22Rv1 (cell line): ENCODE results near the gene NCOA4.
"Not testable (repeated sequence)": the region's sequence is repeated elsewhere in the genome, so short reads cannot be mapped to it uniquely, and the experiment has no call there.

ENCODE experiments used
- H3K27ac ChIP-seq: fragments of 450-650 bp; 2 replicates; pipeline ENCODE4 v1.5.1; 2017
- CTCF ChIP-seq: fragments of 450-650 bp; IDR thresholded peaks from 2 replicates; pipeline ENCODE4 v1.5.1; 2017; ENCODE audit warnings: mild to moderate bottlenecking
- ZFX ChIP-seq: fragments of 450-650 bp; IDR thresholded peaks from 2 replicates; pipeline ENCODE4 v1.6.1; 2017; ENCODE audit warnings: antibody characterized with exemption, borderline replicate concordance

Gene NCOA4

GRCh38 chr10:46050941-46051623 is 20.7 kb upstream of the NCOA4 start:
- H3K27ac ChIP-seq: no peak overlapping the region
- no peak for TF ChIP-seq ZFX
- TF ChIP-seq CTCF: no peak

DNA sequence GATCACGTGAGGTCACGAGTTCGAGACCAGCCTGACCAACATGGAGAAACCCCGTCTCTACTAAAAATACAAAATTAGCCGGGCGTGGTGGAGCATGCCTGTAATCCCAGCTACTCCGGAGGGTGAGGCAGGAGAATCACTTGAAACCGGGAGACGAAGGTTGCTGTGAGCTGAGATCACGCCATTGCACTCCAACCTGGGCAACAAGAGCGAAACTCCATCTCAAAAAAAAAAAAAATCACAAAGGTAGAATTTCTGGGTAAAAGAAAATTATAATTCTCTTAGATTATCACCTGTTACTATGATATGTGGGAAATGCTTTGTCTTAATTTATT is 19.0 kb upstream of the NCOA4 start:
- H3K27ac ChIP-seq: not testable (repeated sequence)

- TF ChIP-seq ZFX (no peak), CTCF (no peak)
- H3K27ac ChIP-seq: no peak overlapping the region
Observed at GRCh38 chr10:46048152-46048551, 17.7 kb upstream of the NCOA4 start.

DNA sequence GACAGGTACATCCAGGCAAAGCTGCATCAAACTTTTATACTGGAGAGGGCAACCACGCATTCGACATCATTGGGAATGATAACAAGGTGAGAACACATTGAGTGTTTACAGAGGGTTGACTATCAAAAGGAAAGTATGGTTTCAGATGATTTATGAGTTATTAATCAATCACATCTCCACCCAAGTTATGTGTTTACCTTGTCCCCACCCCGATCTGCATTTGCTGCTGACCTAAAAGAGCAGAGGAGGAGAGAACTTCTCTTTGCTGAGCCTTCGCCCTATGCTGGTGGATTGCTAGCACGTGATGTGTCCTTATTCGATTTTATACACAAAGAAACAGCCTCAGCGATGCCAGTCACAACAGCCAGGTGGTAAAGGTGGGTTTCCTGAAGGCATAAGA is 15.8 kb upstream of the NCOA4 start, which contains the start of gene MSMB:
Gene MSMB, minus strand, starts transcription at position 9 of the 400 bp plus-strand sequence. CDS start 32 bp downstream, outside the sequence.
- TF ChIP-seq CTCF (no peak), ZFX (no peak)

DNA sequence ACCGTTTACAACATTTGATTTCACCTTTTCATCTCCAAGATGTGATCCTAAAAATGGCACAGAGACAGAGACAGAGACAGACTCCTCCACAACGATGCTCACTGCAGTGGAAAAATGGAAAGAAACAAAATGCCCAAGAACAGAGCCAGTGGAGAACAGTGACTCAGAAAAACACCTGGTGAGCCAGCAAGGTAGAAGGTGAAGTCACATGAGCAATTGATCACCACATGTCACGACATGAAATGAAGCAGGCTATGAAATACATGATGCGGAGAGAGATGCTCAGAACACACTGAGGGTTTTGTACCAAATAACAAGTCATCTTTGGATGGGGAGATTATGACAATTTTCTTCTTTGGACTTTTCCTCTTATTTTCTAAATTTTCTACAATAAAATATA is 12.1 kb upstream of the NCOA4 start:
- TF ChIP-seq ZFX (no peak), CTCF (no peak)
- no peak overlapping the region for H3K27ac ChIP-seq

More for the DNA sequence above, 15.8 kb upstream of the NCOA4 start, which contains the start of gene MSMB:
- no peak within 1 kb of the TSS for H3K27ac ChIP-seq

GRCh38 chr10:46040004-46040403 is 9.6 kb upstream of the NCOA4 start:
- H3K27ac ChIP-seq: no peak overlapping the region
- TF ChIP-seq CTCF (no peak), ZFX (no peak)

DNA sequence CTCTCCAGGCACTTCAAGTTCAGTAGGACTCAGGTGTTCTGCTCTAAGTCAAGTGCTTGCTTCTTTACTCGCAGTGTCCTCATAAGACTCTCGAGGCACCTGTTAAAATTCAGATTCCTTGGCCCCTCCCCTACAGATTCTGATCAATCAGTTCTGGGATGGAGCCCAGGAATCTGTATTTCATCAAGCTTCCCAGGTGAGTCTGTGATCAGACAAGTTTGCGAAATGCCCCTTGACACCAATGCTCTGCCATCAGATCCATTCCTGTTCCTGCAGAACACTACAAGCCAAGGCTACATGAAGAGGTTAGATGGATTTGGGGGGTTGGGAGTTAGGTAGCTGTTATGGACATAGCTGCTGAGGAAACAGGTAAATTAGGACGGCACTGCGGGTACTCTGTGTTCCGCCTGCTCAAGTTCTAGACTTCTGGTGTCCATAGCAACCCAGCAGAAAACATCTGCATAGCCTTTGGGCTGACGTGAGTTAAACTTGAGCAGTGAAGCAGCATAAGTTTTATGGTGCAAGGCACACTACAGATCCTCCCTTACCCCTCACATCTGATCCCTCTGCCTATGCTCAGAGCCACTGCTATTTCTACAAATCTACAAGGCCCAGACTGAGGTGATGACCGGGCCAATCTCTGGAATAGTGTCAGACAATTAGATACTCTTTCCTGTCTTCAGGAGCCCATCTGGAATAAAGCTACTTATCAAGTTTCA is 6.8 kb upstream of the NCOA4 start:
- no peak for TF ChIP-seq CTCF
- TF ChIP-seq ZFX: no peak

More for the DNA sequence above, 6.8 kb upstream of the NCOA4 start:
- H3K27ac ChIP-seq: no peak overlapping the region
